Liver (tissue), 9 donors: ENCODE results near the gene NDST1. TPM values are rescaled to one million over a fixed set of nuclear protein-coding genes. Genes with fewer than 3 reads are reported as not detected.

ENCODE experiments used
- DNase-seq: peaks from one replicate; pipeline ENCODE4 v3.0.0-alpha.2; 2017; ENCODE audit warnings: low spot score
- H3K27ac ChIP-seq, 2 donors: one replicate each; pipeline ENCODE4 v1.7.0; 2013; ENCODE audit warnings: inconsistent platforms in 2 of 2, low read length in 2 of 2, control low read depth in 1 of 2, low read depth in 1 of 2, mild to moderate bottlenecking in 1 of 2
- H3K27me3 ChIP-seq, 4 donors: one replicate each; pipeline versions ENCODE4 v1.6.1 to v1.7.0; 2013; ENCODE audit warnings: low read length in 3 of 4, inconsistent platforms in 1 of 4, mild to moderate bottlenecking in 1 of 4, moderate library complexity in 1 of 4; ENCODE audit not compliant: control insufficient read depth in 4 of 4, insufficient read depth in 4 of 4
- H3K36me3 ChIP-seq, 4 donors: one replicate each; pipeline versions ENCODE4 v1.6.1 to v1.7.0; 2013; ENCODE audit warnings: low read length in 3 of 4, mild to moderate bottlenecking in 3 of 4, low read depth in 1 of 4, moderate library complexity in 1 of 4; ENCODE audit not compliant: control insufficient read depth in 4 of 4, insufficient read depth in 3 of 4
- H3K4me1 ChIP-seq, 4 donors: one replicate each; pipeline versions ENCODE4 v1.6.1 to v1.7.0; 2013; ENCODE audit warnings: low read length in 3 of 4, mild to moderate bottlenecking in 3 of 4, moderate library complexity in 1 of 4; ENCODE audit not compliant: control insufficient read depth in 4 of 4, insufficient read depth in 4 of 4
- H3K4me3 ChIP-seq, 3 donors: one replicate each; pipeline versions ENCODE4 v1.6.1 to v1.7.0; 2013; ENCODE audit warnings: low read length in 3 of 3, control low read depth in 1 of 3, low read depth in 1 of 3, mild to moderate bottlenecking in 1 of 3
- H3K9ac ChIP-seq, 2 donors: one replicate each; pipeline ENCODE4 v1.7.0; 2013; ENCODE audit warnings: low read length in 2 of 2, mild to moderate bottlenecking in 2 of 2, moderate library complexity in 2 of 2, control low read depth in 1 of 2, low read depth in 1 of 2
- H3K9me3 ChIP-seq, 4 donors: one replicate each; pipeline versions ENCODE4 v1.6.1 to v1.7.0; 2013; ENCODE audit warnings: low read length in 3 of 4; ENCODE audit not compliant: control insufficient read depth in 4 of 4
- ATF3 ChIP-seq: IDR thresholded peaks from 2 replicates; pipeline ENCODE4 v1.6.1; 2016; ENCODE audit warnings: antibody characterized with exemption
- CTCF ChIP-seq: fragments of 150-350 bp; IDR thresholded peaks from 2 replicates; pipeline ENCODE4 v1.5.1; 2017; ENCODE audit warnings: improper control_type of control experiment, low read depth, low read length; ENCODE audit not compliant: missing input control
- EGR1 ChIP-seq, 2 donors: IDR thresholded peaks; 2 replicates each; pipeline ENCODE4 v1.6.1; 2016 to 2018; ENCODE audit warnings: antibody characterized with exemption in 2 of 2, low read depth in 2 of 2
- FOXA1 ChIP-seq: IDR thresholded peaks from 2 replicates; pipeline ENCODE4 v1.6.1; 2016; ENCODE audit warnings: antibody characterized with exemption
- FOXA2 ChIP-seq: IDR thresholded peaks from 2 replicates; pipeline ENCODE4 v1.6.1; 2016; ENCODE audit warnings: antibody characterized with exemption
- GABPA ChIP-seq, 2 donors: IDR thresholded peaks in 1 of 2; conservative IDR thresholded peaks in 1 of 2; 2 replicates each; pipeline ENCODE4 v1.6.1; 2016; ENCODE audit warnings: antibody characterized with exemption in 2 of 2, mild to moderate bottlenecking in 1 of 2, moderate library complexity in 1 of 2
- HNF4A ChIP-seq, 2 donors: conservative IDR thresholded peaks; 2 replicates each; pipeline ENCODE4 v1.6.1; 2016; ENCODE audit warnings: antibody characterized with exemption in 2 of 2, mild to moderate bottlenecking in 2 of 2
- HNF4G ChIP-seq: IDR thresholded peaks from 2 replicates; pipeline ENCODE4 v1.6.1; 2016; ENCODE audit warnings: antibody characterized with exemption
- JUND ChIP-seq, 2 donors: IDR thresholded peaks; 2 replicates each; pipeline ENCODE4 v1.6.1; 2016; ENCODE audit warnings: antibody characterized with exemption in 2 of 2
- MAX ChIP-seq: IDR thresholded peaks from 2 replicates; pipeline ENCODE4 v1.6.1; 2016; ENCODE audit warnings: antibody characterized with exemption
- NR2F2 ChIP-seq: IDR thresholded peaks from 2 replicates; pipeline ENCODE4 v1.6.1; 2016; ENCODE audit warnings: antibody characterized with exemption
- RAD21 ChIP-seq, 2 donors: IDR thresholded peaks; 2 replicates each; pipeline ENCODE4 v1.6.1; 2016; ENCODE audit warnings: antibody characterized with exemption in 2 of 2, mild to moderate bottlenecking in 2 of 2
- REST ChIP-seq: IDR thresholded peaks from 2 replicates; pipeline ENCODE4 v1.6.1; 2016; ENCODE audit warnings: antibody characterized with exemption, mild to moderate bottlenecking
- RXRA ChIP-seq, 2 donors: IDR thresholded peaks; 2 replicates each; pipeline ENCODE4 v1.6.1; 2017 to 2018; ENCODE audit warnings: antibody characterized with exemption in 2 of 2, mild to moderate bottlenecking in 1 of 2
- SP1 ChIP-seq: IDR thresholded peaks from 2 replicates; pipeline ENCODE4 v1.6.1; 2018; ENCODE audit warnings: antibody characterized with exemption, mild to moderate bottlenecking
- TAF1 ChIP-seq: conservative IDR thresholded peaks from 2 replicates; pipeline ENCODE4 v1.6.1; 2016; ENCODE audit warnings: antibody characterized with exemption, mild to moderate bottlenecking
- YY1 ChIP-seq: IDR thresholded peaks from 2 replicates; pipeline ENCODE4 v1.6.1; 2016; ENCODE audit warnings: antibody characterized with exemption, mild to moderate bottlenecking
- ZBTB33 ChIP-seq: IDR thresholded peaks from 2 replicates; pipeline ENCODE4 v1.6.1; 2016; ENCODE audit warnings: antibody characterized with exemption
- WGBS: extraction: QIAGEN DNeasy Blood & Tissue Kit; methylation state at CpG from one replicate; pipeline ENCODE4 v1.1.7; 2013; 5-methylcytosine and 5-hydroxymethylcytosine counted together
- polyA plus RNA-seq, 2 donors: library from polyadenylated mRNA; stranded (reverse) in 1 of 2; unstranded in 1 of 2; fragments of 200-250 nt in 1 of 2; fragments of >200 nt in 1 of 2; fragmentation: Nextera tagmentation in 1 of 2; extraction: Ambion mirVana in 1 of 2; gene quantifications; one replicate each; pipeline versions ENCODE4 v1.2.1 to v1.2.3, GENCODE V29; 2013 to 2015
- total RNA-seq, 2 donors: library from RNA; depleted of rRNA; stranded (reverse); fragments of >200 nt; gene quantifications; one replicate each; pipeline ENCODE4 v1.2.3, GENCODE V29; 2014
- donor health status: healthy.
- donor health status: healthy.
- donor health status: healthy.
- donor health status: healthy.
- donor health status: healthy.

NDST1 gene
- total and polyA plus RNA-seq, 4 donors = 10.3 to 103 (median 39.0) TPM

- Histone ChIP-seq H3K9ac (peak overlapping the region in 1 of 2 donors; percentile 36), H3K36me3 (peaks cover 0 to 2% (median 2%) of the 10 kb centered on the region in 4 donors), H3K27ac (peak overlapping the region; percentile 67 to 90), H3K4me3 (no peak overlapping the region), H3K9me3 (no peaks in the 10 kb centered on the region), H3K27me3 (no peaks in the 10 kb centered on the region), H3K4me1 (peaks cover 55 to 92% (median 84%) of the 10 kb centered on the region in 4 donors)
- TF ChIP-seq MAX (no peak), RXRA (IDR thresholded peaks at IDR 0.05) (peak in 1 of 2 donors; percentile 46), ZBTB33 (no peak), EGR1 (IDR thresholded peaks at IDR 0.05; ENCODE audit: low read depth in 2 of 2) (no peak), FOXA2 (peak; percentile 28)
- DNase-seq = peak; percentile 54
- 37% methylated on average over 3 of the region's 3 CpGs for WGBS
These were observed 6.8 kb downstream of the NDST1 start for GRCh38 chr5:150514708-150515211.

GRCh38 chr5:150515446-150515845 is 7.5 kb downstream of the NDST1 start:
- H3K4me3 ChIP-seq = no peak overlapping the region
- WGBS = 69% methylated on average over 6 of the region's 6 CpGs
- no peak for DNase-seq
- TF ChIP-seq ZBTB33 (no peak), NR2F2 (no peak), YY1 (no peak), EGR1 (IDR thresholded peaks at IDR 0.05; ENCODE audit: low read depth in 2 of 2) (no peak), CTCF (no peak), TAF1 (no peak), FOXA2 (no peak), MAX (no peak), GABPA (IDR thresholded peaks at IDR 0.05 in 1 of 2, conservative IDR thresholded peaks at IDR 0.05 in 1 of 2) (no peak), SP1 (no peak), JUND (IDR thresholded peaks at IDR 0.05) (no peak), RXRA (IDR thresholded peaks at IDR 0.05) (no peak), ATF3 (no peak), RAD21 (IDR thresholded peaks at IDR 0.05) (no peak), REST (no peak), FOXA1 (no peak), HNF4A (conservative IDR thresholded peaks at IDR 0.05) (no peak), HNF4G (no peak)
- H3K27me3 ChIP-seq = no peaks in the 10 kb centered on the region
- peak overlapping the region; percentile 67 to 90 for H3K27ac ChIP-seq
- H3K9ac ChIP-seq = no peak overlapping the region
- peaks cover 0 to 2% (median 2%) of the 10 kb centered on the region in 4 donors for H3K36me3 ChIP-seq
- H3K9me3 ChIP-seq = no peaks in the 10 kb centered on the region
- peaks cover 58 to 92% (median 84%) of the 10 kb centered on the region in 4 donors for H3K4me1 ChIP-seq
